Measurements from ENCODE around the gene GALNT3.

The GALNT3 gene

GRCh38 chr2:165790466-165790865, 3.6 kb downstream of the GALNT3 start:
- no peak for TF ChIP-seq RAD21 (IDR thresholded peaks at IDR 0.05; ENCODE audit: low read depth)
- TF ChIP-seq ZBTB7A (IDR thresholded peaks at IDR 0.05; ENCODE audit: low read depth) = no peak

DNA sequence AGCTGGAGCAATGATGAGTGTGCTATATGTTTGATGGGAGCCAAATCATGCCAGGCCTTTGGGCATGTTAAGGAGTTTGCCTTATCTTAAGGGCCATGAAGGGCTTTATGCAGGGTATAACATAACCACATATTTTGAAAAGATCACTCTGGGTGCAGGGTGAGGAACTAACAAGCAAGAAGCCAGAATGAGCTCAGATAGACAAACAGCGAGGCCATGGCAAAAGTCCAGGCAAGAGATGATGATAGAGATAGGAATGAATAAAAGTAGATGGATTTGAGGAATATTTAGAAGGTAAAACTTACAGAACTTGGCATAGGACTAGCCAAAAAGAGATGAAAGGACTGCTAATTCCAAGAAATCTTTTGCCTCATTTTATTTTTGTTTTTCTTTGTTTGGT, 6.7 kb downstream of the GALNT3 start:
- TF ChIP-seq RAD21 (IDR thresholded peaks at IDR 0.05; ENCODE audit: low read depth) (no peak), TCF12 (IDR thresholded peaks at IDR 0.05; ENCODE audit: low read depth) (no peak), USF1 (IDR thresholded peaks at IDR 0.05) (no peak), TAF1 (IDR thresholded peaks at IDR 0.05; ENCODE audit: low read depth) (no peak), MAX (IDR thresholded peaks at IDR 0.05) (no peak), EGR1 (IDR thresholded peaks at IDR 0.05) (no peak), YY1 (IDR thresholded peaks at IDR 0.05; ENCODE audit: low read depth) (no peak), NFIC (IDR thresholded peaks at IDR 0.05) (no peak), CEBPB (IDR thresholded peaks at IDR 0.05) (no peak), ZBTB7A (IDR thresholded peaks at IDR 0.05; ENCODE audit: low read depth) (no peak)

GRCh38 chr2:165779706-165780105, 14.3 kb downstream of the GALNT3 start:
- TF ChIP-seq CREB1 (IDR thresholded peaks at IDR 0.05; ENCODE audit: low read depth) (no peak), EGR1 (IDR thresholded peaks at IDR 0.05) (no peak), USF1 (IDR thresholded peaks at IDR 0.05) (no peak), TEAD4 (IDR thresholded peaks at IDR 0.05) (no peak), TAF1 (IDR thresholded peaks at IDR 0.05; ENCODE audit: low read depth) (no peak), FOXM1 (IDR thresholded peaks at IDR 0.05; ENCODE audit: borderline replicate concordance, low read depth) (no peak)

GRCh38 chr2:165778653-165779451, 15.2 kb downstream of the GALNT3 start:
- TF ChIP-seq EP300 (IDR thresholded peaks at IDR 0.05; ENCODE audit: borderline replicate concordance) (no peak), RAD21 (IDR thresholded peaks at IDR 0.05; ENCODE audit: low read depth) (peak; percentile 68), CEBPB (IDR thresholded peaks at IDR 0.05) (no peak)

DNA sequence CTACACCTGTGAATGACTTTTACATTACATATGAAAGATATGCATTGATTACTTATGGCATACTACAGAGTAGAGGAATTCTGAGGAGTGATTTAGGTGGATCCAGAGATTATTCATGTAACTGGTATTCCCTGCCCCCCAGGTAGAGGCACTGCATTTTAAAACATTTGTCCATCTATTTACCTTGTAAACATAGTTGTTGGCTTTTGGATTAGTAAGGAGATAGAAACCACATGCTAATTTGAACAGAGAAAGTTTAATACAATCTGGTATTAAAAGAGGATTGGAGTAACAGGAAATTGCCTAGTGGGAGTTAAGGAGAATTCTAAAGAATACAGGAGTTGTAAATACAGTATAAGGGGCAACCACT, 15.9 kb downstream of the GALNT3 start:
- TF ChIP-seq TAF1 (IDR thresholded peaks at IDR 0.05; ENCODE audit: low read depth) (no peak), TCF12 (IDR thresholded peaks at IDR 0.05; ENCODE audit: low read depth) (no peak), USF1 (IDR thresholded peaks at IDR 0.05) (no peak), CEBPB (IDR thresholded peaks at IDR 0.05) (no peak), NFIC (IDR thresholded peaks at IDR 0.05) (no peak), MAX (IDR thresholded peaks at IDR 0.05) (no peak), FOXM1 (IDR thresholded peaks at IDR 0.05; ENCODE audit: borderline replicate concordance, low read depth) (no peak), TEAD4 (IDR thresholded peaks at IDR 0.05) (no peak), YY1 (IDR thresholded peaks at IDR 0.05; ENCODE audit: low read depth) (no peak), CREB1 (IDR thresholded peaks at IDR 0.05; ENCODE audit: low read depth) (no peak), RAD21 (IDR thresholded peaks at IDR 0.05; ENCODE audit: low read depth) (no peak), ZBTB7A (IDR thresholded peaks at IDR 0.05; ENCODE audit: low read depth) (no peak), EGR1 (IDR thresholded peaks at IDR 0.05) (no peak), EP300 (IDR thresholded peaks at IDR 0.05; ENCODE audit: borderline replicate concordance) (no peak)
- TF ChIP-seq, protein P1, sequence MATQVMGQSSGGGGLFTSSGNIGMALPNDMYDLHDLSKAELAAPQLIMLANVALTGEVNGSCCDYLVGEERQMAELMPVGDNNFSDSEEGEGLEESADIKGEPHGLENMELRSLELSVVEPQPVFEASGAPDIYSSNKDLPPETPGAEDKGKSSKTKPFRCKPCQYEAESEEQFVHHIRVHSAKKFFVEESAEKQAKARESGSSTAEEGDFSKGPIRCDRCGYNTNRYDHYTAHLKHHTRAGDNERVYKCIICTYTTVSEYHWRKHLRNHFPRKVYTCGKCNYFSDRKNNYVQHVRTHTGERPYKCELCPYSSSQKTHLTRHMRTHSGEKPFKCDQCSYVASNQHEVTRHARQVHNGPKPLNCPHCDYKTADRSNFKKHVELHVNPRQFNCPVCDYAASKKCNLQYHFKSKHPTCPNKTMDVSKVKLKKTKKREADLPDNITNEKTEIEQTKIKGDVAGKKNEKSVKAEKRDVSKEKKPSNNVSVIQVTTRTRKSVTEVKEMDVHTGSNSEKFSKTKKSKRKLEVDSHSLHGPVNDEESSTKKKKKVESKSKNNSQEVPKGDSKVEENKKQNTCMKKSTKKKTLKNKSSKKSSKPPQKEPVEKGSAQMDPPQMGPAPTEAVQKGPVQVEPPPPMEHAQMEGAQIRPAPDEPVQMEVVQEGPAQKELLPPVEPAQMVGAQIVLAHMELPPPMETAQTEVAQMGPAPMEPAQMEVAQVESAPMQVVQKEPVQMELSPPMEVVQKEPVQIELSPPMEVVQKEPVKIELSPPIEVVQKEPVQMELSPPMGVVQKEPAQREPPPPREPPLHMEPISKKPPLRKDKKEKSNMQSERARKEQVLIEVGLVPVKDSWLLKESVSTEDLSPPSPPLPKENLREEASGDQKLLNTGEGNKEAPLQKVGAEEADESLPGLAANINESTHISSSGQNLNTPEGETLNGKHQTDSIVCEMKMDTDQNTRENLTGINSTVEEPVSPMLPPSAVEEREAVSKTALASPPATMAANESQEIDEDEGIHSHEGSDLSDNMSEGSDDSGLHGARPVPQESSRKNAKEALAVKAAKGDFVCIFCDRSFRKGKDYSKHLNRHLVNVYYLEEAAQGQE (IDR thresholded peaks at IDR 0.05; ENCODE audit: low read depth) = no peak

GRCh38 chr2:165777522-165778186, 16.4 kb downstream of the GALNT3 start:
- TF ChIP-seq NFIC (IDR thresholded peaks at IDR 0.05) (no peak), ZBTB7A (IDR thresholded peaks at IDR 0.05; ENCODE audit: low read depth) (no peak), TEAD4 (IDR thresholded peaks at IDR 0.05) (no peak), CREB1 (IDR thresholded peaks at IDR 0.05; ENCODE audit: low read depth) (no peak), MAX (IDR thresholded peaks at IDR 0.05) (no peak), EP300 (IDR thresholded peaks at IDR 0.05; ENCODE audit: borderline replicate concordance) (no peak)

GRCh38 chr2:165776796-165777195, 17.3 kb downstream of the GALNT3 start:
- TF ChIP-seq EP300 (IDR thresholded peaks at IDR 0.05; ENCODE audit: borderline replicate concordance) (no peak), ZBTB7A (IDR thresholded peaks at IDR 0.05; ENCODE audit: low read depth) (no peak), NFIC (IDR thresholded peaks at IDR 0.05) (no peak), TCF12 (IDR thresholded peaks at IDR 0.05; ENCODE audit: low read depth) (no peak), YY1 (IDR thresholded peaks at IDR 0.05; ENCODE audit: low read depth) (no peak), FOXM1 (IDR thresholded peaks at IDR 0.05; ENCODE audit: borderline replicate concordance, low read depth) (no peak), EGR1 (IDR thresholded peaks at IDR 0.05) (no peak), USF1 (IDR thresholded peaks at IDR 0.05) (no peak), RAD21 (IDR thresholded peaks at IDR 0.05; ENCODE audit: low read depth) (no peak), CREB1 (IDR thresholded peaks at IDR 0.05; ENCODE audit: low read depth) (no peak), CEBPB (IDR thresholded peaks at IDR 0.05) (no peak)
- TF ChIP-seq, protein P1 (IDR thresholded peaks at IDR 0.05; ENCODE audit: low read depth) = no peak

Measured in Ishikawa (cell line).